Activated CD4-positive, CD25-positive, alpha-beta regulatory T cell treated with anti-CD3 and anti-CD28 coated beads, Interleukin-2, amount 50 U/mL, for 72 hours (primary cell): ENCODE data around the gene ARIH1.

Source experiments
- DNase-seq: peaks from one replicate; pipeline ENCODE4 v3.0.0; 2021

The ARIH1 gene

GRCh38 chr15:72487070-72487797 lies 13.1 kb downstream of the ARIH1 start:
- DNase-seq: no peak

DNA sequence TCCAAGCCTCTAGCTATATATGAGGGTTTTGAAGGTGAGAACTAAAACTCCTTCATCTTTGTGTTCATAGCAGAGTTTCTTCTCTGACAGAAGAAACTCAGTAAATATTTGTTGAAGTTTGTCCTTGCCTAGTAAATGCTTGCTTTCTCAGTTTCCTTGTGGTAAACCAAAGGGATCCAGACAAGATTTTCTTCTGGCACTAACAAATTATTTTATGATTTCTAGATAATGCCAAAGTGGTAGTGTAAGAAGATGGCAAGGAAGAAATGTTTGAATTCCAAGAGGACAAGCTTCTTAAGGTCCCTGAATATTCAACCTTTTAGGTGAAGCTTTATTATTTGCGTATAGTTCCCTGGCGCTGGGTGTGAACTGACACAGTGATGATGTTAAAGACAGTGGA lies 14.4 kb downstream of the ARIH1 start:
- DNase-seq: no peak

DNA sequence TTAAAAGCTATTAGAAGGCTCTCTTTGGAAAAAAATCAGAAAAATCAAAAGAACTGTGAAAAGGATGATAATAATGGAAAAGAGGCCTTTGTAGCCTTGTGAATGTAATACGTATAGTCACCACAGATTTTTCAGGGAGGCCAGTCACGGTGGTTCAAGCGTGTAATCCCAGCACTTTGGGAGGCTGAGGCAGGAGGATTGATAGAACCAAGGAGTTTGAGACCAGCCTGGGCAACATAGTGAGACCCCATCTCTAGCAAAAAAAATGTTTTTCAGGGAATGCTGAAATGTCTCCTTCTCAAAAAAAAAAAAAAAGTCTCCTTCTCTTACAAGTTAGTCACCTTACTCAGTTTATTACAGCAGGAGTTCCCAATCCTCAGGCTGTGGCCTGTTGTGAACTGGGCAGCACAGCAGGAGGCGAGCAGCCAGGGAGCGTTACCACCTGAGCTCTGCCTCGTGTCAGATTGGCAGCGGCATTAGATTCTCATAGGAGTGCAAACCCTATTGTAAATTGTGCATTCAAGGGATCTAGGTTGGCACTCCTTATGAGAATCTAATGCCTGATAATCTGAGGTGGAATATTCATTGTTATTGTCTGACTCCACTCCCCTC lies 15.9 kb downstream of the ARIH1 start:
- DNase-seq: no peak

DNA sequence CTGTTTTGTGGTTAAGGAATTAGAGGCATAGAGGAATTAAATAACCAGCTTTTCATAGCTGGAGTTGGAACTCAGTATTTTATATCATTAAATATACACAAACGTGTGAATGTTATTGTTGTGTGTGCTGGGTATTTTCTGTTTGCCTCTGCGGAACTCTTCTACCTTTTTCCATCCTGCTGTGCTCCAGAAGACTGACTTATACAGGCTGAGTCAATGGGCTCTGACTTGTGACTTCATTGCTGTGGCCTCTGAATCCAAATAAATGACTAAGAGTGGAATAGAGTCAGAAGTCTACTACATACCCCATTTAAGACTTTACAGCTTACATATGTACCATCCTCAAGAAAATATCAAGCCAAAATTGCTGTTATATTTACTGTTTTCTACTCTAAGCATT lies 17.6 kb downstream of the ARIH1 start:
- DNase-seq: no peak

DNA sequence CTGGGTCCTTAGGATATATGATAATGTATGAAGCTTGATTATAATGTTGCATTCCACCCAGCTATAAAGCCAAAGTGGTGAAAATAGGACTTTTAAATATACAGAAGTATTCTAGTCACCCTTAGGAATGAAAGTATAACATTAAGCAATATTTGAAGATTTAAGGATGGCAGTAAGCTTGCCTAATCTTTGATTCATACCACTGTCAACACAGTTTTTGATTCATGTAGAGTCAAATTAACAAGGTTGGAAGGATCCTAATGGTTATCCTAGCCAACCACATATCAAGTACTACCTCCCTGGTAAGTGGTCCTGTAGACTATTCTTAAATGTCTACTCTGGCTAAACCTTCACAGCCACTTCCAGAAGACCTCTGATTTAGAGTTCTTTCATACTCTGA lies 18.6 kb downstream of the ARIH1 start:
- DNase-seq: no peak

GRCh38 chr15:72493220-72493619 lies 19.1 kb downstream of the ARIH1 start:
- no peak for DNase-seq

GRCh38 chr15:72495007-72495406 lies 20.9 kb downstream of the ARIH1 start:
- DNase-seq: no peak

GRCh38 chr15:72496783-72497182 lies 22.7 kb downstream of the ARIH1 start:
- no peak for DNase-seq

DNA sequence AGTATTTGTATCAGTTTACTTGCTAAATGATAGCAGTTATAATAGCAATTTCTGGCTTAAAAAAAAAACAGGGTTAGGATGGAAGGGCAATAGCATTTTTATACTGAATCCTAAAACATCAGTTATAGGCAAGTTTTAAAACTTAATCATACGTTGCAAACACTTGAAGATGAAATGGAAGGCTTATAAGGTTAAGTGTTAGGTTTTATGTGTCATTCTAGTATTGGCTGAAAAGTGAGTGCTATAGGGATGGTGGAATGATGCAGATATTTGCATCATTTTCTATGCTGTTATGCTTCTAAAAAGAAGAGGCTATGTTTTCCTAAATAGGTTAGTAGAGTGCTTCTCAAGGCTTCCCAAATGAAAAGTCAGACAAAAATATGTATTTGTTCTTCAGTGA lies 23.3 kb downstream of the ARIH1 start:
- no peak for DNase-seq

DNA sequence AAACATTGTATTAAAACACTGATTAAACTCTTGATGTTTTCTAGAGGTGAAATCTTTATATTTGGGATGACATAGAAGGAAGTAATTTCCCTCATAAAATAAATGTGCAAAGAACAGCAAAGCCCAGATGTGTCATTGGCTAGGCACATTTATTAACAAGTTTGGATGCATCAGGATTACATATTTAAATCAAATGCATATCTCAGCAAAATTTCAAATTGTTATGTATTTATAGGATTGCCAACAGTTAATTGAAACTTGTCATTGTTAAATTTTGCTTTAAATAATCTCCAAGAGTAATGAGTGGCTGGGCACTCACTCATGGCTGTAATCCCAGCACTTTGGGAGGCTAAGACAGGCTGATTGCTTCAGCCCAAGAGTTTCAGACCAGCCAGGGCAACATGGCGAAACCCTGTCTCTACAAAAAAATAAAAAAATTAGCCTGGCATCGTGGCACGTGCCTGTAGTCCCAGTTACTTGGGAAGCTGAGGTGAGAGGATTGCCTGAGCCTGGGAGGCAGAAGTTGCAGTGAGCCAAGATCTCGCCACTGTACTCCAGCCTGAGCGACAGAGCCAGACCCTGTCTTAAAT lies 28.2 kb downstream of the ARIH1 start:
- no peak for DNase-seq

GRCh38 chr15:72503147-72503546 lies 29.0 kb downstream of the ARIH1 start:
- DNase-seq: no peak

- DNase-seq: no peak
Measured at GRCh38 chr15:72507402-72508092, 33.4 kb downstream of the ARIH1 start.

- no peak for DNase-seq
Measured at GRCh38 chr15:72509484-72509883, 35.4 kb downstream of the ARIH1 start.

GRCh38 chr15:72511536-72511935 lies 37.4 kb downstream of the ARIH1 start:
- DNase-seq: no peak

GRCh38 chr15:72515591-72516389 lies 41.7 kb downstream of the ARIH1 start:
- DNase-seq: no peak

GRCh38 chr15:72516777-72517176 lies 42.6 kb downstream of the ARIH1 start:
- DNase-seq: no peak

- no peak for DNase-seq
Measured at GRCh38 chr15:72521682-72522081, 47.6 kb downstream of the ARIH1 start.

- no peak for DNase-seq
Measured at GRCh38 chr15:72532991-72533601, 59.0 kb downstream of the ARIH1 start.

GRCh38 chr15:72534523-72534922 lies 60.4 kb downstream of the ARIH1 start:
- no peak for DNase-seq

- DNase-seq: no peak
Measured at GRCh38 chr15:72535911-72536310, 61.8 kb downstream of the ARIH1 start.

DNA sequence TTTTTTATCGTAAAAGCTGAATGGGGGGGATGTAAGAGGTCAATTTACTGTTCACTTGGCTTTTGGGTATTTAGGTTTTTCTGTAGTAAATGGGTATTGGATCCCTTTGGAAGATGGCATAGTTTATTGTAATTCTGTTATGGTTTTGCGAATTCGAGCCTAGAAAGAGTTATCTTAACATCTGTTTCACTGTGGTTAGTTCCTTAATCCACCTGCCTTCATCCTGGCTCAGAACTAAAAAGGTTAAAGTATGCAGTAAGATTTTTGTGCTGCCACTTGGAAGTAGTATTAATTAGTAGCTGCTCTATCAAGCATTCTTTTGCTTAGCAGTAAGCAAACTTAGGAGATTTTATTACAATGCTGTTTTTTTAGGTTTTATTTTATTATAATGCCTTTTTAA lies 62.4 kb downstream of the ARIH1 start:
- DNase-seq: no peak

GRCh38 chr15:72538931-72539330 lies 64.8 kb downstream of the ARIH1 start:
- DNase-seq: no peak
